OCI-LY7 (cell line): ENCODE data around the gene MRPL2.

Source experiments
- CTCF ChIP-seq: fragments of 200-600 bp; sonication (generic); conservative IDR thresholded peaks from 2 replicates; pipeline ENCODE4 v1.5.1; 2014; ENCODE audit warnings: mild to moderate bottlenecking, antibody characterized with exemption, low read length, moderate library complexity, mixed read lengths
- EZH2phosphoT487 ChIP-seq: fragments of 200-600 bp; sonication (generic); IDR thresholded peaks from 2 replicates; pipeline ENCODE4 v1.6.1; 2018; ENCODE audit warnings: low read depth, borderline replicate concordance, mild to moderate bottlenecking, mixed run types, antibody characterized with exemption, low read length, moderate library complexity, mixed read lengths

GRCh38 chr6:43070028-43070632 lies 10.9 kb upstream of the MRPL2 start:
- peak; percentile 85 for TF ChIP-seq CTCF
- no peak for TF ChIP-seq EZH2phosphoT487
